ENCODE data around the gene LRFN2.

The LRFN2 gene

DNA sequence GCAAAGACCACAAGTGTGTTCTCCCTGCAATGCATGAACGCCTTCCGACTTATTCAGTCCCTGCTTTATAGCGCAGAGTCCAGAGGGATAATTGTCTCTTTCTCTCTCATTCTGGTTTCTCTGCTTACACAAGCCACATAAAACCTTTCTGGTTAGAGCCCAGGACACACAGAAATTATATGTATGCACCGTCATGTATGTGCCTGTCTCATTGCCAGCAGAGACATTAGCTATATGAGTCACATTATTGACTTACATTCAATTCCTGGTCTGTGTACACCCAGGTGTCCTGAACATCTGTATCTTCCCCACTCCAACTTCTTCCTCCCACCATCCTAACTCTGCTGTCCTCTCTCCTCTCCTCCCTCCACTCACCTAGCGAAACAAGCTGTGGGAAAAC, 44.0 kb downstream of the LRFN2 start:
- DNase-seq, result no peak

DNA sequence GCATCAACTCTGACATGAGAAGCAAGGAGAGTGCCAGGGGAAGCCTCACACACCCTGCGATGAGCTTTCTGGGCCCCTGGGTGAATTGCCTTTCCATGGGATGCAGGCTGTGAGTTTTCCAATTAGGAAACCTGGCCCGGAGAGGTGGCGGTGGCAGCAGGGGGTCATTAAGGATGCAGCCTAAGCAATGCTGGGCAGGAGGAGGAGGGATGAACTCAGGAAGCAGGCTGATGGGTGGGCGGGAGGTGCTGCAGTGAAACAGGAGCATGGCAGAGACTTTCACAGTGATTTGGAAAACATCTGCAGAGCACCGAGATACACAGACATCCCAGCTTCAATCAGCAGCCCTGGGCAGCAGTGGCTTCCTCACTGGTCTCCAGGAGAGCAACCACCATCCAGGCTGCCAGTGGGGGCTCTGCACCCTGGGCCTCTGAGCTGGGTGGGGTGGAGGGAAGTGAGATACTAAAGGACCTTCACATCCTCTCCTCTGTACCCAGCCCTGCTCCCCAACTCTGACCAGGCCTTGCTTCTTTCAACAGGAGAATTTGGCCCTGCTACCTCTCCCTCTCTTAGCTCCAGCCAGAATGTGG, 44.9 kb downstream of the LRFN2 start:
- no peak for DNase-seq

DNA sequence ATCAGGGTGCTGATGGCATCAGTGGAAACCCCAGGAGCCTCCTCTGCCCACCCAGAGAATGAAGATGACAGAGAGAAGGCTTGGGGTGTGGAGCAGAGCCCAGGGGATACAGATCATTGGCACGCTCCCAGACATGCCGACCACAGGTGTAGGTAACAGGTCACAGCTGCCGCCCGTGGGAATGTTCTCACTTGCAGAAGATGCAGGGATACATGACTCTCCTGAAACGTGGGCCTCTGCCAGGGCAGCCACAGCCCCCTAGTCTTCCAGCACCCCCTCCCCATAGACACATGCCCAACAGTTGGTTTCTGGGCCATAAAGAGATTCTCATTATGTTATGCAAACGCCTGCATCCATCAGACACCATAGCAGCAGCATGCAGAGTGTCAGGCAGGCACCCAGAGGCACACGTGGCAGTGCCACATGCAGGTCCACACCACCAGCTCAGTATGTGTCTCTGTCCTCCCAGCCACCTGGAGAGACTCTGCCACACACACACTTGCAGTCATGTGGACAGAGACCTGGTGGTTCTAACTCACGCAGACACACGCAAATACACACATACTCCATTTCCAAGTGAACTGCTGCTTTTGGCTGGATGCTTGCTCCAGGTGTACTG, 45.5 kb downstream of the LRFN2 start:
- no peak for DNase-seq

DNA sequence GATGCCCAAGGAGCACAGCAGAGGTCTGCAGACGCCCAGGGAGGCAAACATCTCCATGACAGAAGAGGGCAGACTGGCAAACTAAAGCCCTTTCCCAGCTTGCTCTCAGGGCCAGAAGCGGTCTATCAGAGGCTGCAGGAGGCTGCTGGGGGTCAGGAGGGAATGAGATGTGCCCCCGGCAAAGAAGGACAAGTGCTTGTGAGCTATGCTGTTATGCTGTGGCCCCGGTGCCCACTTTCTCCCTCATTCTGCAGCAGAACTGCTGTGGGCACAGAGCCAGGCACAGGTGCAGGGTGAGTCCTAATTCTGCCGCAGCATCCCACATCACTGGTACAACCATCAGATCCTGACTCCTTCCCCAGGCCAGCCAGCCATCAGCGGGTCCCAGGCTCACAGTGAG, 46.4 kb downstream of the LRFN2 start:
- DNase-seq, result no peak

DNA sequence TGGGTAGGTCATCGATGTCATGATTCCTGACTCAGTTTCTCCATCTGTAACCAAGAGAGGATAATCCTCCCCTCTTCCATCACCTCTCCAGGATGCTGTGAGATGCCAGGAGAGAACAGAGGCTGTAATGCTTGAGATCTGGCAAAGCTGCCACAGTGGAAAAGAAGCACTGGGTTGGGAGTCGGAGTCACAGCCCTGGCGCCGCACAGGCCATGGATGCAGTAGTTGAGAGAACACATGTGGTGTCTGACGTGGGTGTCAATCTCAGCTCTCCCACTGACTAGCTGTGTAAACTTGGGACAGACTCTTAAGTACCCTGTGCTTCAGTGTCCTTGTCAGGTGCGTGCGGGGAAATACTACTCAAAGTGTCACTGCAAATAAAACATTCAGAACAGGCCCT, 47.3 kb downstream of the LRFN2 start:
- DNase-seq, result no peak

DNA sequence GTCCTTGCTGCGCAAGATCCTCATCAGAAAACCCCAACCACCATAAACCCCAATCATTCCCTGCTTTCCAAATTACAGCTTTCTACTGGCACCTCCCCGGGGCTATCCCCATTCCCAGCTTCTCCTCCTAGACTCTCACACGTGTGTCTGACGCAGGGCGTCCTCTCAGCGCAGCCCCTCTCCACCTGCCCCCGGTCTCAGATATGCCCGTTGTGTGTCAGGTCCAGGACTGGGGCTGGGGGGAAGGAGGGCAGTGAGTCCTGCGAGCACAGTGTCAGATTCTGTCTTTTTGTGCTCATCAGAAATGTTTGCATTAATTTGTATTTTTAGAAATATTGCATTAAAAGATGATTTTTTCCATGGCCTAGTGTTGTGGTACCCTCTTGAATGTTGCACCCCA, 48.6 kb downstream of the LRFN2 start:
- DNase-seq, result no peak

DNA sequence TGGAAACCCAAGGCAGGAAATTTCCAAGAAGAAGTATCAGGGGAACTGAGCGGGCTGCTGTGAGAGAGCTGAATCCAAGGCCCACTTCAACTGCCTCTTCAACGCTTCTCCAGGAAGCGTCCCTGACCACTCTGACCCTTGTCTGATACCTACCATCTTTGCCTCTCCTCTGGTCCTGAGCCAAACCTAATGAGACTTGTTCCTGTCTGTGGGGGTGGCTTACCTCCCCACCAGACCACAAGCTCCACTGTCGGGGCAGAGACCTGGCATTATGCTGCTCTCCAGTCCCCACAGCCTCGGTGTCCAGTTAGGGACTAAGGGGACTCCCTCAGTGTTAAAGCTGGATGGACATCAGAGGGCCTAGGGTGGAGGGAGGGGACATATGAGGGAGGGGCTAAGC, 49.7 kb downstream of the LRFN2 start:
- no peak for DNase-seq

DNA sequence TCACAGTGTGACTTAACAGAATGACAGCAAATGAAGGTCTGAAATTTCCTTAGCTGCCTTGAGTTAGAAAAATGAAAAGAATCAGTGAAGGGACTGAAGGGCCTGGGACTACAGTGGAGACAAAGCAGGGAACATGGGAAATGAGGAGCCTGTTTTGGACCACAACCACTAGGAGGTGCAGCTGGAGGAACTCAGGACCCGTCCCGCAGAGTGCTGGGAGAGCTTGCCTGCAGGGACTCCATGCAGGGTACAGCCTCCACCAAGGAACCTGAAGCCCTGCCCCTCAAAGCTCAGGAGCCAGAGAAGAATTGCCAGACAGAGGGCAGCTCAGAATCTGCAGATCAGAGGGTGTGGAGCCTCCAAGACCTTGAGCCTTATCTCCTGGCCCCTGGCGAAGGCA, 50.7 kb downstream of the LRFN2 start:
- no peak for DNase-seq

DNA sequence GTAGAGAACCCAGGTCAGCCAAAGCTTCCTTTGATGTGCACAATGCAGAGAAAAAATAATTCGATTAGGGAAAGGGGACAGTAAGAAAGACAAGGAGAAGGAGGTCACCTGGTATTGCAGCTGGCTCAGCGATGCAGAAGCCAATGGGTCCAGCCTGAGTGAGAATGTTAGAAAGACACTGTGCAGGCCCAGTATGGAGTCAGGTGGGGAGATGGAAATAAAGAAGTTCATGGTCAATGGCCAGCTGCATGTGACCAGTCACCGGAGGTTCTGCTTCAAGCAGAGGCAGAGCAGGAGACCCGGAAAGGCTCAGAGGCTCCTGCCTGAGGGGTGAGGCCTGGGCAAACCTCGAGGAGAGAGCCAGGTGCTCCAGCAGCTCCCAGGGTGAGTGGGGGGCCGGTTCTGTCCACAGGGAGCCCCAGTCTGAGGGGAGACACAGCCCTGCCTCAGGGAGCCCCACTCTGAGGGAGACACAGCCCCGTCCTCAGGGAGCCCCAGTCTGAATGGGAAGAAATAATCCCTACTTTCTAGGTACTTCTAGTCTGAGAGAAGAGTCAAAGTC, 51.3 kb downstream of the LRFN2 start:
- no peak for DNase-seq

DNA sequence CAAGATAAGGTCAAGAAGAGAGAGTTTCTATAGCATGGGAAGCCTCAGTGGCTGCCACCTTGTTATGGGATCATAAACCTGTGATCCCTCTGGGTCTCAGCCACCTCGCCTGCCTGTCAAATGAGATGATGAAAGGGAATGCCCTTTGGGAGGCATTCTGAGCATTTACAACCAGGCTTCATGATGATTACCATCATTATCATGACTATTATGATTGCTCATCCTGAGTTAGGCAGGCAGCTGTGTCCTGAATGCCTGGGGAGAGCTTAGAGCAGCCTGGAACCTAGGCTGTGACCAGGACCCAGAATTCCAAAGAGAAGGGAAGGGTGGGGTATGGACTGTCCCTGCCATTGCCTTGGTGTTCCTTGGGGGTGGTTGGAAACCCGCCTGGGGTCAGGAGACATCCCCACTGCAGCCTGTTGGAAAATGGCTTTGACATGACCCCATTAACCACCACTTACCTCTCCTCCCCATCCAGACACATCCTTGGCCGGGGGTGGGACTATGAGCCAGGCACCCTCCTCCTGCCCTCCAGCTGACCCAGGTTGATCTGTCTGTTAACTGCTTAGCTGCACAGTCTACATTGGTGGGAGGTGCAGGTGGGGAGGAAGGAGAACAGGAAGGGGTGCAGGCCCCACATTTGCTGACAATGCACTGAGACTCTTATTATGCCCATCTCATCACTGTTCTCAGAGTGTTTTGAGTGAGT, 51.9 kb downstream of the LRFN2 start:
- DNase-seq, result no peak

DNA sequence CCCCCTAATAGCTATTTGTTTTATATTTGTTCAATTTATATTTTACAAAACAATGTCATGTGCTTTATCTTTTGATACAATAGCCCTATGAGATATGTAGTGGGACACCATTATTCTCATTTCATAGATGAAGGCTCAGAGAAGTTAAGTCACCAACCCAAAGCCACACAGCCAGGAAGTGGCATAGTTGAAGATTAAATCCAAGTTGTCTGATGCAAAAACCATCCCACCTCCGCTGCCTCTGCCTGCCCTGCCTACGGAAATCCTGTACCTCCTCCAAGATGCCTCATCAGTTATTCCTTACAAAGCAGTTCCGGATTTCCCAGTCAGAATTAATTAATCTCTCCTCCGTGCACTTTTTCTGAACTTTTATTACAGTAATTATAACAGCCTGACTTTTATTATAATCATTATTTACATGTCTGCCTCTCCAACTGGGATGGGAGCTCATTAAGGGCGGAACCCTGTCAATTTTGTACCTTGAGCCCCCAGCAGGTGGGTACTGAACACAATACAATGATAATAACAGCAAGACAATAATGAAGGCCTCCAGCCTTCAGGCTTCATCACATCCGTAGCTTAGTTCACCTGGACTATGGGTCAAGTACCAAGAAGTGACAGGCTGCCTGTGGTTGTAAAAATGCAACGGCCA, 54.7 kb downstream of the LRFN2 start:
- DNase-seq, result no peak

DNA sequence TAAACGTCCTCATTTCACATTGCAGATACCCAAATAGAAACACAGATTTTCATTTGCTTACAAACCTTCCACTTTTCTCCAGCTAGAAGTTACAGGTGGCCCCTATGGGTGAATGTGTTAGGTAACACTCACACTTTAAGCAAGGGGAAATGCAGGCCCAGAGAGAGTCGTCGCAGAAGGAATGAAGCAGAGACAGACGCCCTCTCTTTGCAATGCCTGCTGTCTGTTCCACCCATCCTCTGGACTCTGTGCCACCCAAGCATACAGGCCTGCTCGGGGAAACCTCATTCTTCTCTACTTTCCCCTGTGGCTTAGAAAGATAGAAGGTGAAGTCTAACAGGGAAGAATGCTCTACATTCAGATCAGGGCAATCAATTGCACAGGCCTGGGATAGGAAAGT, 57.2 kb downstream of the LRFN2 start:
- DNase-seq, result no peak

DNA sequence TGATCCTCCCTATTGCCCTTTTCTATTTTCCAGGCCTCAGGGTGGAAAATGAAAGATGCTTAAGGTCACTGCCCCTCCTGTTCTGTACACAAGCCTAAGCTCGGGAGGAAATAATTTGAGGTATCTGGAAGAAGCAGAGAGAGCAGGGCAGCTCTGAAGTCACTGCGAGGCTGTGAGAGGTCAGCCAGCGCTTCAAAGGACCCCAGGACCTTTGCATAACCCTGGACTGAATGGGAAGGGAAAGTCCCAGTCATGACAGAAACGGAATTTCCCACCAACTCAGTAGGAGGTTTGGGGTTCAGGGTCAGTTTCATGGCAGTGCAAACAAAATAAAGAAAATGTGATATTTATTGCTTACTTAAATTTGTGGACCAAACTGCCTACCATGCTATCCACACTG, 58.1 kb downstream of the LRFN2 start:
- no peak for DNase-seq

DNA sequence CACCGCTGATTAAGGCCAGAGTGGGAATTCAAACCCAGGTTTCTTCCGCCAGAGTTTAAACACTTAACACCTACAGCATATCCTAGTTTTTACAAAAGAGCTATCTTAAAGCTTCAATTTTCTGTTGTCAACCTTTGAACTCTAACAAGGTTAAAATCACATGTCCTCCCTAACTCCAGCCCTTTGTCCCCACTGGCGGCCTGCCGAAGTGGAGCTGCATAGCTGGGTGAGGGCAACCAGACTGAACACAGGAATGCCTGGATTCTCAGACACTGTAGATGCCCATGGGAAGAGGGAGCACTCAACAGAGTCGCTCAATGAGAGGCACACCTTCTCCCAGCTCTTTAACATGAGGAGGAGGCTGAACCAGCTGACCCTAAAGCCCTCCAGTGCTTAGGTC, 59.1 kb downstream of the LRFN2 start:
- DNase-seq, result no peak

DNA sequence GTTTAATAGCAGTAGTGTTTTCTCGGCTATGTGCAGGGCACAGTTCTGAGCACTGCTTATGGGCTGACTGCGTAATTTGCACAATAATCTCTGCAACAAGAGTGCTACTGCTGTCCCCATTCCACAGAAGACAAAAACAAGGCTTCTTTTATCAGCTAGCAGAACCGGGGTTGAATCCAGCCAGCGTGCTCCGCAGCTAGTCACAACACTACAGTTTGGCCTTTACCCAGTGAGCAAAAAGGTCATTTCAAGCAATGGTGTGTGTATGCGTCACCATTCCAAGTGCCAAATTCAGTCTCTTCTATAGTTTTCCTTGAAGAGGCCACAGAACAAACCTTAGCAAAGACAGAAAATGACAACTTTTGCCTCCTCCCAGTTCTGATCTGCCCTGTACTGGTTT, 61.1 kb downstream of the LRFN2 start:
- no peak for DNase-seq

DNA sequence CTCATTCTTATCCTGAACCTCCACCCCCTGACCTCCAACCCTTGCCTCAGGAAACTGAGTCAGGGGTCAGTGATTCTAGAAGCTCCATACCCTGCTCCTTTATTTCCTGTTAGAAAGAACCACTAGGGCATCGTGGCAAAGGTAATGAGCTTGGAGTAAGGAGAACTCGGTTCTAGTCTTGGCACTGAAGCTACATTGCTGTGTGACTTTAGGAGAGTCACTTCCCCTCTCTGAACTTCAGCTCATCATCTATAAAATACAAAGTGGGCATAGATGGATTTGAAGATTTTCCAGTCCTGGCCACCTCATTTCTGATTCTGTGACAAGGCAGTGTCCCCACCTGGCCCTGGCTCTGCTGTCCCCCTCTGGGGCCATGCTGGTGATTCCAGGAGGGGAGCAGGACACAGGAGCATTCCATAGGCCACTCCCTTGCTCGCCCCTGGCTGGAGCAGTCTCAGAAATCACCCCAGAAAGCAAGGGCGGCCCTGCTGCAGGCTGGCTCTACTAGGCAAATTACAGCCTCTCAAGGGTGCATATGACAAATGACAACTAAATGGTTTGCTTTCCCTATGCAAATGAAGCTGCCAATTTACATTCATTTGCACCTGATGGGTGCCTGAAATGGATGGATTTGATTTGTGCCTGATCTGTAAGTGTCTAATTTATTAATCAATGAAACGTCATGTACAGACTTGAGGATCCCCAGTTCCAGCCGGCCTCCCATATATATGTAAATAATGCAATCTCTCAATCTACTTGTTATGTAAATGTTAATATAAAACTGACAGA, 62.2 kb downstream of the LRFN2 start:
- DNase-seq, result no peak

DNA sequence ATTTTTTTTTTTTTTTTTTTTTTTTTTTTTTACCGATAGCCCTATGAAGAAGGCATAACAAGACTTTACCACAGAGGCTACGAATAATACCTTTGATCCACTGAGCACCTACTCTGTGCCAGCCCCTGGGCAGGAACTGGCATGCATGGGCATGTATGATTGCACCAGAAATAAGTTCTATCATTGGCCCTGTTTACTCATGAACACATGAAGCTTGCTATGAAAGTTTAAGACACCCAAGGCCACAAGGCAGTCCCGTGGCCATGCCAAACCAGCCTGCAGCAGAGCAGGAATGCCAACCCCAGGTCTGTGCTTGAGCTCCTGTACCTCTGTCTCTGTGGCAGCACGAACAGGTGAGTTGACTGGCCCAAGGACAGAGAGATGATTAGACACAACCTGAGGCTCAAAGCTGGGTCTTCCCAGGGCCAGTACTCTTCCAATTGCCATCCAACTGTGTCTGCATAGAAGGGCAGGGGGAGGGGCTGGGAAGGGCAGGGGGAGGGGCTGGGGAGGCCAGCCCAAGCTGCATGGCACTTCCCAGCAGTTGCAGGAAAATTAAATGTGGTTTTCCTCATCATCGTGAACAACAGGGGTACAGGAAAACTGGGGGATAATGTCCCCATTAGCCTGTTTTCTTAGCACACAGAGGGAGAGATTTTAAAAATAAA, 63.5 kb downstream of the LRFN2 start:
- DNase-seq, result no peak

DNA sequence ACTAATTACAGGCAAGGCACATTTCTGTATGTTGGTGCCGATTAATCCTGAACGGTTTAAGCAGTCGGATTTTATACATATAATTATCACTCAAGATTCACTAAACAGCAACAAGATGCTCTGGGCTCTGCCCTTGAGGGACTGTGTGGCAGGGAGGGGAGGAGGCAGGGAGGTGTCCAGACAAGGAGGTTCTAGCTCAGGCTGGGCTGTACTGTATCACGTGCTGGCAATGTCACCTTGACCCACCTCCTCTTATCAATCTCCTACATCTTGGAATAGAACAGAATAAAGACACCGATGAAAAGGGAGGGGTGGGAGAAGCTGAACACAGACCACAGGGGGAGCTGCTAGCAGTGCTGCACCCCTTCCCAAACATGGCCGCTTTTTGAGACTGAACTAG, 65.7 kb downstream of the LRFN2 start:
- no peak for DNase-seq

DNA sequence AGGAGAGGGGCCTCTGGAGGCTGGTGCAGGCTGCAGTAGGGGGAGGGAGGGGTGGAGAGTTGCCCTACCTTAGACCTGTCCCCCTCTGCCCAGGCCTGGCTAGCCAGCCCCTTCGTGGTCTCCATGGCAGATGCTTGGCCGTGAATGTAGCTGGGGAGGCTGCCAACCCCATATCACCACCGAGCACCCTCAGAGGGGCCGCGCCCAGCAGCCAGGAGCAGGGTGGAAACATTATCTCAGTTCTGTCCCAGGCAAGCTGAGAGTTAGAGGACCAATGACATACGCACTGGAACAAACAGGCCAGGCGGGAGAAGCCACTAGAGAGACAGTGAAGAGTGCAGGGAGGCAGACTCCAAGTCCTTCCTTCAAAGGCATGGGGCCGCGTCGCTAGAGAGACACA, 66.5 kb downstream of the LRFN2 start:
- DNase-seq, result no peak

DNA sequence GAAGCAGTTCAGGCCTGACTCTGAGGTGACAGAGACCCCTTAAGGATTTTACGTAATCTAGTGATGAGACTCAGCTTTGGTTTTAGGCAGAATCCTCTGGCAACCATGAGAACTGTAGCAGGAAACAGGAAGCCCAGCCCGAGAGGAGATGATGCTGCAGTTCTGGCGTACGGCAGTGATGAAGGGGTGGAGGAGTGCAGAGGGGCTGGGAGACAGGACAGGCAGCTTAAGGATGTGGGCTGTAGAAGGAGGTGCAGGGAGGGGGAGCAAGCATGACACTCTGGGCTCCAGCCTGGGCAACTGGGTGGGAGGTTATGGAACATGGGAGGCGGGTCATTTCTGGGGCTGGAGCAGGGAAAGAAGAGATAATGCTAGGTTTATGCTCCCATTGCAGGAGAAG, 67.1 kb downstream of the LRFN2 start:
- DNase-seq, result no peak

DNA sequence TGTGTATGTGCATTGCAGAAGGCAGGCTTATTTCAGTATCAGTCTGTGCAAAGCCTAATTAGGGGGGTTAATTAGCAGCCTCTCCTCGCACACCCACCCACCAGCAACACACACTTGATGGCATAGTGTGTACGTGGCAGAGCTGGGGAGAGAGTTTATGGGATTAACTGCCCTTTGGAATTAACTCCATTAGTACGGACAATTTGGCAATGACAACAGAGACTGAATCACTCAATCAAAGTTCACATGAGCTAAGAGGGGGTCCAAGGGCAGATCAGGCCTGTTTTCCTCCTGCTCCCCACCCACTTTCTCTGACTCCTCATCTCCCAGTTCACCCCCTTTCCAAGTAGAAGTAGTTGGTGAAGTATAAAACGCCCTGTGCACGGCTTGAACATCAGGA, 69.5 kb downstream of the LRFN2 start:
- DNase-seq, result no peak

DNA sequence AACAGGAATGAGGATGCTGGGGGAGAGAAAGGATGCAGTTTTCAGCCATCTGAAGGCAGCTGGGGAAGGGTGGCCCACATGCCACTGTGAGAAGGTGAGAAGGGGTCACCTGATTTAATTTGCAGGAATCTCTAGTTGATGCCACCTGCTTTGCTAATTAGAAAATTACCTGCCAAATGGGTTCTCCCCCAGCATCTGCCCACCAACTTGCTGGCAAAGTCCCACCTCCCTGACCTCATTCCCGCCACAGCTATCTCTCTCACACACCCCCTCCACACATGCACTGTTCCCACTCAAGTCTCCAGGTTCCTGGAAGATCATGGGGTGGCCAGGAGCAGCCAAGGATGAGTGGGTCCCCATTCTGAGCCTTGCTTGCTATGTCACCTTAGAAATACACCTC, 70.7 kb downstream of the LRFN2 start:
- DNase-seq, result no peak

All from right kidney (tissue), 1 donor.